ENCODE data around the gene JUNB.
A peak's percentile ranks its signal among the peaks of the same experiment; 100 is the strongest.

JUNB gene

DNA sequence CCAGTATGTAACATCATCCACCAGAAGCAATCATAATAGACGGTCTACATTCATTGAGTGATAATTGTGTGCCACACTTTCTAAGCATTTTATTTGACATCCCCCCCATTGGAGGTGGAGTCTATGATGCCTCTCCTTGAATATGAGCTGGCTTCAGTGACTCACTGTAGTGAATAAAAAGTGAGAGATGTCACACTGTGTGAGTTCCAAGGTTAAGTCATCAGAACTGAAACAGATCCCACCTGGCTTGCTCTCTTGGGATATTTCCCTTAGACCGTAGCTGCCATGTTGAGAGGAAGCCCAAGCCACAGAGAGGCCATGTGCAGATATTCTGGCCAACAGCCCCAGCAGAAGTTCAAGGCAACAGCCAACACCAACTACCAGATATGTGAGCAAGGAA lies 30.5 kb downstream of the JUNB start:
- H3K4me3 ChIP-seq (ENCODE audit: low read length), result no peak overlapping the region
- TF ChIP-seq, protein P1, sequence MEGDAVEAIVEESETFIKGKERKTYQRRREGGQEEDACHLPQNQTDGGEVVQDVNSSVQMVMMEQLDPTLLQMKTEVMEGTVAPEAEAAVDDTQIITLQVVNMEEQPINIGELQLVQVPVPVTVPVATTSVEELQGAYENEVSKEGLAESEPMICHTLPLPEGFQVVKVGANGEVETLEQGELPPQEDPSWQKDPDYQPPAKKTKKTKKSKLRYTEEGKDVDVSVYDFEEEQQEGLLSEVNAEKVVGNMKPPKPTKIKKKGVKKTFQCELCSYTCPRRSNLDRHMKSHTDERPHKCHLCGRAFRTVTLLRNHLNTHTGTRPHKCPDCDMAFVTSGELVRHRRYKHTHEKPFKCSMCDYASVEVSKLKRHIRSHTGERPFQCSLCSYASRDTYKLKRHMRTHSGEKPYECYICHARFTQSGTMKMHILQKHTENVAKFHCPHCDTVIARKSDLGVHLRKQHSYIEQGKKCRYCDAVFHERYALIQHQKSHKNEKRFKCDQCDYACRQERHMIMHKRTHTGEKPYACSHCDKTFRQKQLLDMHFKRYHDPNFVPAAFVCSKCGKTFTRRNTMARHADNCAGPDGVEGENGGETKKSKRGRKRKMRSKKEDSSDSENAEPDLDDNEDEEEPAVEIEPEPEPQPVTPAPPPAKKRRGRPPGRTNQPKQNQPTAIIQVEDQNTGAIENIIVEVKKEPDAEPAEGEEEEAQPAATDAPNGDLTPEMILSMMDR (conservative IDR thresholded peaks at IDR 0.05; ENCODE audit: low read length), result no peak
- DNase-seq (ENCODE audit: low read depth), result no peak

GRCh38 chr19:12825254-12826131 lies 34.2 kb downstream of the JUNB start:
- peak; percentile 32 for DNase-seq (ENCODE audit: low read depth)
- TF ChIP-seq, protein P1 (conservative IDR thresholded peaks at IDR 0.05; ENCODE audit: low read length), result peak; percentile 17; the same call in 1 of the 2 replicates
- no peak overlapping the region for H3K4me3 ChIP-seq (ENCODE audit: low read length)

GRCh38 chr19:12828494-12828893 lies 37.2 kb downstream of the JUNB start:
- H3K4me3 ChIP-seq (ENCODE audit: low read length), result no peak overlapping the region
- no peak for DNase-seq (ENCODE audit: low read depth)
- TF ChIP-seq, protein P1 (conservative IDR thresholded peaks at IDR 0.05; ENCODE audit: low read length), result no peak

DNA sequence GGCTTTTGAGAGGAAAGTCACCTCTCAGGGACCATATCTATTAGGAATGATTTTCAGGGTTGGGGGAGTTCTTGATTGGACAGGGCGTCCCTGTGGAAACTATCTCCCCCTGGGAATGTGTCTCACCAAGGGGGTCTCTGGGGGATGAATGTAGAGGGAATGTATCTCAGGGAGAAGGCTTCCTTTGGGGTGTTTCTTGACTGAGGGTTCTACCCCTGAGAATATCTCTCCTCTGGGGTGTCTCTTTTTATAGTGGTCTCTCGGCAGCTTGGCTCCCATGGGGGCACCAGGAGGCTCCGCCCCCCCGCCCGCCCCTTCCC lies 42.1 kb downstream of the JUNB start:
- no peak overlapping the region for H3K4me3 ChIP-seq (ENCODE audit: low read length)
- TF ChIP-seq, protein P1 (conservative IDR thresholded peaks at IDR 0.05; ENCODE audit: low read length), result no peak

DNA sequence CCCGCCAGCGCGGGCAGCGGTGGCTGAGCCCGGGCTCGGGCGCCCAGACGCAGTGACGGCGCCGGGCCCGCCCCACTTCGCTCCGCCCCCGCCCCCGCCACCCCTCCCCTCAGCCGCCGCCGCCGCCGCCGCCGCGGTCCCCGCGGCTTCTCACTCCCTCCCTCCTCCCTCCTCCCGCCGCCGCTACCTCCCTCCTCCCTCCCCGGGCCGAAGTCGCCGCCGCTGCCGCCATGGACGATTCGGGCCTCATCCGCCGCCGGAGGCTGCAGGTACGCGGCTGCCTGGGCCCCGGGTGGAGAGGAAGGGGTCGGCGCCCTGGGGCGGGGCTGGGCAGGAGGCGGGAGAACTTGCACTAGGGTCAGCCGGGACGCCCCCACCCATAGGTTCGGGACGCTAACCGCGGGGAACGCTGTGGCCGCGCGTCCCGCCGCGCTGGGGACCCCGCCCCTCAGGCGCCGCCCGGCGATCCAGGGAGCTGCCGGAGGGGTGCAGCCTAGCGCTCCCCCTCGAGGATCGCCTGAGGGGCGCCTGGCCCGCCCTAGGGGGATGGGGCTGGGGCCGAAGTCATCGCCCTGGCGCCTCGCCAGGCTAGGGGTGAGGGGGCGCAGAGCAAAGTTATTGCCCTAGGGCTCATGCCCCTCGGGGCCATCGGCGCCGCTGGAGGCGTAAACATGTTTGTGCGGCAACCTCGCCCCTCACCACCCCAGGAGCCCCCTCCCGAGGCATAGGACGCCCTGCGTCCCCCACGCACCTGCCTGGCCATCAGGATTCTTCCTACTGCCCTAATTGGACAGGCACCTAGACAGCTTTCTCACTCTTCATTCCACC lies 42.7 kb downstream of the JUNB start:
- TF ChIP-seq, protein P1 (conservative IDR thresholded peaks at IDR 0.05; ENCODE audit: low read length), result no peak
- no peak for DNase-seq (ENCODE audit: low read depth)
- peak overlapping the region; percentile 37 for H3K4me3 ChIP-seq (ENCODE audit: low read length)

More for the DNA sequence above, 42.1 kb downstream of the JUNB start:
- DNase-seq (ENCODE audit: low read depth), result no peak

GRCh38 chr19:12834566-12834943 lies 43.3 kb downstream of the JUNB start, which contains the start of gene RTBDN:
Gene RTBDN (minus strand): TSS chr19:12834579. CDS start chr19:12829979, 4,600 bp downstream.
- TF ChIP-seq, protein P1 (conservative IDR thresholded peaks at IDR 0.05; ENCODE audit: low read length), result no peak
- no peak for DNase-seq (ENCODE audit: low read depth)

More at GRCh38 chr19:12834566-12834943, 43.3 kb downstream of the JUNB start, which contains the start of gene RTBDN:
- H3K4me3 ChIP-seq (ENCODE audit: low read length), result peak within 1 kb of the TSS; percentile 37
